SJCRH30 (cell line): ENCODE results near the gene SOX1. TPM values are rescaled to one million over a fixed set of nuclear protein-coding genes. Genes with fewer than 3 reads are reported as not detected.

Experiments
- DNase-seq, 2 experiments: peaks; one replicate each; pipeline ENCODE4 v3.0.0-alpha.2; 2015 to 2020
- H3K27ac ChIP-seq: fragments of 250-450 bp; sonication (Bioruptor Pico); 2 replicates; pipeline ENCODE4 v1.5.1; 2020; ENCODE audit warnings: mild to moderate bottlenecking, moderate library complexity
- H3K27me3 ChIP-seq: fragments of 250-450 bp; sonication (Bioruptor Pico); 2 replicates; pipeline ENCODE4 v1.5.1; 2020; ENCODE audit warnings: mild to moderate bottlenecking, moderate library complexity
- H3K36me3 ChIP-seq: fragments of 250-450 bp; sonication (Bioruptor Pico); 2 replicates; pipeline ENCODE4 v1.5.1; 2020; ENCODE audit warnings: mild to moderate bottlenecking, moderate library complexity
- H3K4me1 ChIP-seq: fragments of 250-450 bp; sonication (Bioruptor Pico); 2 replicates; pipeline ENCODE4 v1.5.1; 2020; ENCODE audit warnings: mild to moderate bottlenecking, moderate library complexity
- H3K4me3 ChIP-seq: fragments of 250-450 bp; sonication (Bioruptor Pico); 2 replicates; pipeline ENCODE4 v1.5.1; 2020; ENCODE audit warnings: mild to moderate bottlenecking, moderate library complexity
- H3K9me3 ChIP-seq: fragments of 250-450 bp; sonication (Bioruptor Pico); replicated peaks from 2 replicates; pipeline ENCODE4 v1.5.1; 2020; ENCODE audit warnings: mild to moderate bottlenecking, moderate library complexity
- total RNA-seq: library from RNA; depleted of rRNA; stranded (reverse); fragments of >200 nt; shearing (Covaris generic); gene quantifications from 2 replicates; pipeline ENCODE4 v1.2.3, GENCODE V29; 2014

SOX1 gene
- total RNA-seq, 1 experiment from 2014 or later, result not detected

GRCh38 chr13:112062571-112063570 lies 4.1 kb upstream of the SOX1 start:
- no peak overlapping the region for H3K4me3 ChIP-seq
- DNase-seq, result no peak

DNA sequence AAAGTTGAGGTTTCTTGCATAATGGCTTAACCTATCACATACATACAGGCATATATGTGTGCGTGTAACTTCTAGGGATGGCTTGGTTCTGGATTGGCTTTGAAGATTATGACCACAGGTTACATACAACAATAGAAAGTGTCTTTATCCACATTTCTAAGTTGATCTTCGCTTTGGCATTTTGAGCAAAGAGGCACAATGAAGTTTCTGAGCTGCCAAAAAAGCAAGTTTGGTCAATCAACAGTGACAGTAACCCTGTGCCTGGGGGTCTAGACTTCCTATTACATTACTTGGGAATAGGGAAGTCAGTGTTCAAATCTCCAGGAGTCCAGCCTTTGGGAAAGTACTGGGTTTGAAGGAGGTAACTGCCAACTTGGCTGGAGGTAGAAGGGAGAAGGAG lies 3.1 kb upstream of the SOX1 start:
- Histone ChIP-seq H3K36me3 (no peaks in the 10 kb centered on the region), H3K27ac (no peak overlapping the region), H3K9me3 (no peaks in the 10 kb centered on the region), H3K4me1 (no peaks in the 10 kb centered on the region), H3K27me3 (no peaks in the 10 kb centered on the region; the same call in 1 of the 2 replicates), H3K4me3 (no peak overlapping the region)
- no peak for DNase-seq

More at GRCh38 chr13:112062571-112063570, 4.1 kb upstream of the SOX1 start:
- Histone ChIP-seq H3K27ac (no peak overlapping the region), H3K4me1 (no peaks in the 10 kb centered on the region), H3K36me3 (no peaks in the 10 kb centered on the region), H3K9me3 (no peaks in the 10 kb centered on the region), H3K27me3 (no peaks in the 10 kb centered on the region; the same call in 1 of the 2 replicates)

DNA sequence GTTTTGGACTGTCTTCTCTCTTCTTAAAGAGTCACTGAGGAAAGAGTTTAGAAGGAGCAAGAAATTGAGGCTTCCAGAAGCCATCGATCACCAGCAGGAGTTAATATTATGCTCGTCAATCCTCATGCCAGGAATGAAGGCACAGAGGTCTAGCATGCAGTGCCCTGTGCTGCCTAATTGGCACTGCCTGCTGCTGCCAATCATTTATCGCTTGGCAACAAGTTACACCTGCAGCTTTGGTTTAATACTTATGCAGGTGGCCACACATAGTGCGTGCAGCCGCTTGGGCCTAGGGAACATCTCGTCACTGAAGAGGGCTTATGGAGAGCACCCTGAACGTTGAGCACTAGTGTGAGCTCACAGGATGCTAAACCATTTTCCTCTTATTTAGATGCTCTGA lies 2.7 kb upstream of the SOX1 start:
- DNase-seq, result no peak
- Histone ChIP-seq H3K4me3 (no peak overlapping the region), H3K27ac (no peak overlapping the region), H3K4me1 (no peaks in the 10 kb centered on the region), H3K27me3 (no peaks in the 10 kb centered on the region; the same call in 1 of the 2 replicates), H3K9me3 (no peaks in the 10 kb centered on the region), H3K36me3 (no peaks in the 10 kb centered on the region)

DNA sequence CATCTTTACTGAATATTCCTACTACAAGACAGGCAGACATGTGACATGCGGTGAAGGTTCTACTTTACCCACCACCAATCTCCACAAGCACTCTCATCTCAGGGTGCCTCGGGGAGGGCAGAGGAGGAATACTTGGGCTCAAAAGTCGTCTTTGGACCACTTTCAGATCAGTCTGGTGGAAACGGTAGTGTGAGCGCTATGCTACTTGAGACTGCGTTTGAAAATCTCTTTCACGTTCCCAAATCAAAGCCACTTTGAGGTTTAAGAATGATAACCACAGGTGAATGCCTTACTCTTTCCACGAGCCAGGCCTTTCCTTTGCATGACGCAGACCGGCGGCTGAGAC lies 1.5 kb upstream of the SOX1 start:
- H3K4me1 ChIP-seq, result no peaks in the 10 kb centered on the region
- no peaks in the 10 kb centered on the region for H3K36me3 ChIP-seq
- no peak overlapping the region for H3K4me3 ChIP-seq
- H3K27me3 ChIP-seq, result no peaks in the 10 kb centered on the region
- H3K27ac ChIP-seq, result no peak overlapping the region
- DNase-seq, result no peak
- no peaks in the 10 kb centered on the region for H3K9me3 ChIP-seq

GRCh38 chr13:112065867-112066623 lies 904 bp upstream of the SOX1 start:
- no peaks in the 10 kb centered on the region for H3K9me3 ChIP-seq
- H3K27ac ChIP-seq, result no peak overlapping the region
- no peaks in the 10 kb centered on the region for H3K27me3 ChIP-seq
- no peak overlapping the region for H3K4me3 ChIP-seq
- no peaks in the 10 kb centered on the region for H3K4me1 ChIP-seq
- no peaks in the 10 kb centered on the region for H3K36me3 ChIP-seq
- no peak for DNase-seq

- Histone ChIP-seq H3K27ac (no peak overlapping the region), H3K27me3 (no peaks in the 10 kb centered on the region)
- DNase-seq, result no peak
These were observed 335 bp upstream of the SOX1 start for GRCh38 chr13:112066624-112067004.

DNA sequence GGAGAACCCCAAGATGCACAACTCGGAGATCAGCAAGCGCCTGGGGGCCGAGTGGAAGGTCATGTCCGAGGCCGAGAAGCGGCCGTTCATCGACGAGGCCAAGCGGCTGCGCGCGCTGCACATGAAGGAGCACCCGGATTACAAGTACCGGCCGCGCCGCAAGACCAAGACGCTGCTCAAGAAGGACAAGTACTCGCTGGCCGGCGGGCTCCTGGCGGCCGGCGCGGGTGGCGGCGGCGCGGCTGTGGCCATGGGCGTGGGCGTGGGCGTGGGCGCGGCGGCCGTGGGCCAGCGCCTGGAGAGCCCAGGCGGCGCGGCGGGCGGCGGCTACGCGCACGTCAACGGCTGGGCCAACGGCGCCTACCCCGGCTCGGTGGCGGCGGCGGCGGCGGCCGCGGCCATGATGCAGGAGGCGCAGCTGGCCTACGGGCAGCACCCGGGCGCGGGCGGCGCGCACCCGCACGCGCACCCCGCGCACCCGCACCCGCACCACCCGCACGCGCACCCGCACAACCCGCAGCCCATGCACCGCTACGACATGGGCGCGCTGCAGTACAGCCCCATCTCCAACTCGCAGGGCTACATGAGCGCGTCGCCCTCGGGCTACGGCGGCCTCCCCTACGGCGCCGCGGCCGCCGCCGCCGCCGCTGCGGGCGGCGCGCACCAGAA lies 1.1 kb downstream of the SOX1 start:
- no peaks in the 10 kb centered on the region for H3K9me3 ChIP-seq
- H3K4me1 ChIP-seq, result no peaks in the 10 kb centered on the region
- H3K4me3 ChIP-seq, result no peak overlapping the region
- no peak for DNase-seq
- H3K27ac ChIP-seq, result no peak overlapping the region
- no peaks in the 10 kb centered on the region for H3K27me3 ChIP-seq
- no peaks in the 10 kb centered on the region for H3K36me3 ChIP-seq

More at GRCh38 chr13:112066624-112067004, 335 bp upstream of the SOX1 start:
- Histone ChIP-seq H3K4me1 (no peaks in the 10 kb centered on the region), H3K36me3 (no peaks in the 10 kb centered on the region), H3K4me3 (no peak overlapping the region), H3K9me3 (no peaks in the 10 kb centered on the region)

- H3K27me3 ChIP-seq, result no peaks in the 10 kb centered on the region
- no peak overlapping the region for H3K27ac ChIP-seq
- no peaks in the 10 kb centered on the region for H3K4me1 ChIP-seq
- no peak for DNase-seq
- H3K4me3 ChIP-seq, result no peak overlapping the region
- H3K36me3 ChIP-seq, result no peaks in the 10 kb centered on the region
- H3K9me3 ChIP-seq, result no peaks in the 10 kb centered on the region
These were observed 1.7 kb downstream of the SOX1 start for GRCh38 chr13:112068540-112069060.

- no peak overlapping the region for H3K27ac ChIP-seq
These were observed 2.3 kb downstream of the SOX1 start for GRCh38 chr13:112069061-112069844.

GRCh38 chr13:112069845-112070251 lies 2.9 kb downstream of the SOX1 start:
- H3K4me1 ChIP-seq, result no peaks in the 10 kb centered on the region
- H3K27me3 ChIP-seq, result no peaks in the 10 kb centered on the region
- no peaks in the 10 kb centered on the region for H3K36me3 ChIP-seq
- H3K27ac ChIP-seq, result no peak overlapping the region
- no peak overlapping the region for H3K4me3 ChIP-seq
- DNase-seq, result no peak
- H3K9me3 ChIP-seq, result no peaks in the 10 kb centered on the region

More at GRCh38 chr13:112069061-112069844, 2.3 kb downstream of the SOX1 start:
- Histone ChIP-seq H3K4me1 (no peaks in the 10 kb centered on the region), H3K9me3 (no peaks in the 10 kb centered on the region), H3K4me3 (no peak overlapping the region), H3K27me3 (no peaks in the 10 kb centered on the region), H3K36me3 (no peaks in the 10 kb centered on the region)
- no peak for DNase-seq

- no peak overlapping the region for H3K27ac ChIP-seq
- no peaks in the 10 kb centered on the region for H3K27me3 ChIP-seq
- no peaks in the 10 kb centered on the region for H3K4me1 ChIP-seq
- no peaks in the 10 kb centered on the region for H3K9me3 ChIP-seq
- H3K4me3 ChIP-seq, result no peak overlapping the region
- no peaks in the 10 kb centered on the region for H3K36me3 ChIP-seq
- DNase-seq, result no peak
These were observed 4.3 kb downstream of the SOX1 start for GRCh38 chr13:112071102-112071722.

DNA sequence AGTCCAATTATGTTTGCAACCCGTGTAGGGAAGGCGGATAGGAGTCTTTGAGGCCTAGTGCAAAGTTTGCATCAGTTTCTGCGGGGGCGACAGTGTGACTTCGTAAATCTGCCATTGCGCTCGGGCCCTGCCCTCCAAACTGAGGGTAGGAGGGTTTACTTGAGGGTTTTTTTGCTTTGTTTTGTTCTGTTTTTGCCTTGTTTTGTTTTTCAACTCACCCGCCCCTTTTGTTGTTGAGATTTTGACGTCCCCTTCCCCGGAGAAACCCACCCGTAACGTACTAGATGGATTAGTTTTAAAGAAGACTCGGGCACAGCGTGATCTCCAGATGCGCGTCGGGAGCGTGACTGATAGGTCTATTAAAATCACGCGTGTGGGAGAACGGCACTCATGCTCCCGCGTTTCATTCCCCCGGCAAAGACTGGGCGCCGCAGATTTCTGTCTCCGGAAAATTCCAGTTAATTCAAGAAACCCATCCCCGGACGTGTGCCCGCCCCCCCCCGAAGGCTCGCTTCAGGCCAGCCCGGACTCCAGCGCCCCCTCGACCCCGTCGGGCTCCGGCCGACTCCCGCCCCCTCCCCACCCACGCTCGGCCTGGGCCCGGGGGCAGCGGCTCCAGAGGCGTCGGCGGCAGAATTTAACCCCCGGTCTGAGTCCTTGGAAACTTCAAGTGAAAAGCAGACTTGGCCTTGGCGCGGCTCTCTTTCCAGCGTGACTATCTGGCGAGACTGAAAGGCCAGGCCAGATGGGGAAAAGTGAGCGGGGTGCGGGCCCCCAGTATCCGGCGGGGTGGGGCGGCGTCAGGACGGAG lies 5.0 kb downstream of the SOX1 start:
- H3K4me3 ChIP-seq, result no peak overlapping the region
- H3K27me3 ChIP-seq, result no peaks in the 10 kb centered on the region
- no peaks in the 10 kb centered on the region for H3K36me3 ChIP-seq
- no peaks in the 10 kb centered on the region for H3K9me3 ChIP-seq
- no peaks in the 10 kb centered on the region for H3K4me1 ChIP-seq
- H3K27ac ChIP-seq, result no peak overlapping the region
- no peak for DNase-seq
